MCF 10A (cell line): ENCODE results near the gene GNG7. TPM values are rescaled to one million over a fixed set of nuclear protein-coding genes. Genes with fewer than 3 reads are reported as not detected.

Experiments used
- BruUV-seq: library from RNA; stranded (reverse); fragments of 400-500 nt; replicated peaks from 2 replicates; lab custom pipeline; 2021; lab: Mats Ljungman, UMichigan
- CTCF ChIA-PET: fragments of 300-600 bp; sonication (Branson Sonifier 250); formaldehyde crosslinking; extraction: SDS; loops from one replicate; lab custom pipeline; 2021; ENCODE audit warnings: antibody characterized with exemption, inconsistent platforms; lab: Yijun Ruan, JAX
- POLR2A ChIA-PET: fragments of 300-600, 350-650 bp; sonication (Branson Sonifier 250); formaldehyde crosslinking; extraction: SDS; loops from one replicate; lab custom pipeline; 2020; ENCODE audit warnings: antibody characterized with exemption, inconsistent platforms; lab: Yijun Ruan, JAX
- DNase-seq: peaks from one replicate; pipeline ENCODE4 v3.0.0-alpha.2; 2018; ENCODE audit not compliant: unreplicated experiment
- H3K27ac Mint-ChIP-seq: one replicate; pipeline ENCODE4 v1.8.0; 2022; ENCODE audit warnings: mild to moderate bottlenecking, low read depth, mixed read lengths; ENCODE audit not compliant: unreplicated experiment
- H3K27me3 Mint-ChIP-seq: one replicate; pipeline ENCODE4 v1.8.0; 2022; ENCODE audit warnings: mixed read lengths; ENCODE audit not compliant: insufficient read depth, unreplicated experiment
- H3K36me3 Mint-ChIP-seq: one replicate; pipeline ENCODE4 v1.8.0; 2022; ENCODE audit warnings: mild to moderate bottlenecking, moderate library complexity, mixed read lengths; ENCODE audit not compliant: insufficient read depth, unreplicated experiment
- H3K4me1 Mint-ChIP-seq: one replicate; pipeline ENCODE4 v1.8.0; 2022; ENCODE audit warnings: mixed read lengths; ENCODE audit not compliant: insufficient read depth, unreplicated experiment
- H3K4me3 Mint-ChIP-seq: one replicate; pipeline ENCODE4 v1.8.0; 2022; ENCODE audit warnings: mild to moderate bottlenecking, moderate library complexity, mixed read lengths; ENCODE audit not compliant: unreplicated experiment
- H3K9me3 Mint-ChIP-seq: one replicate; pipeline ENCODE4 v1.8.0; 2022; ENCODE audit warnings: mixed read lengths; ENCODE audit not compliant: unreplicated experiment
- CTCF ChIP-seq: fragments of 200-600 bp; IDR thresholded peaks from one replicate; pipeline ENCODE4 v1.8.0; 2022; ENCODE audit warnings: antibody characterized with exemption, mild to moderate bottlenecking; ENCODE audit not compliant: unreplicated experiment
- intact Hi-C: fragments of 100-400 bp; cut with micrococcal nuclease; formaldehyde crosslinking; loops from 2 replicates; pipeline ENCODE4 v1.14.1; 2022
- total RNA-seq: library from RNA; stranded (reverse); gene quantifications from 2 replicates; pipeline ENCODE4 v1.2.3, GENCODE V29; 2022

The GNG7 gene
- total RNA-seq, 1 experiment from 2014 or later, result 0.51 TPM

GRCh38 chr19:2602391-2603181 lies 99.9 kb downstream of the GNG7 start:
- POLR2A ChIA-PET, result interaction anchor here (0.9 to 5.6 kb wide), 2 partner anchors 60 to 126 kb away, joined by 3 to 34 read pairs; partner anchors contain the start of gene GADD45B
- intact Hi-C loops, result no loop called here
- no TSS peak for BruUV-seq
- CTCF ChIA-PET, result interaction anchor here (0.6 to 4.4 kb wide), 6 partner anchors 10 to 127 kb away, joined by 3 to 33 read pairs (median 3); partner anchors contain the start of gene GADD45B
- no peaks in the 10 kb centered on the region for H3K36me3 Mint-ChIP-seq
- H3K9me3 Mint-ChIP-seq, result no peaks in the 10 kb centered on the region
- peaks cover 3% of the 10 kb centered on the region for H3K27me3 Mint-ChIP-seq
- peak overlapping the region; percentile 43 for H3K27ac Mint-ChIP-seq
- peaks cover 6% of the 10 kb centered on the region for H3K4me1 Mint-ChIP-seq
- peak; percentile 62 for DNase-seq
- H3K4me3 Mint-ChIP-seq, result peak overlapping the region; percentile 27
- TF ChIP-seq CTCF, result no peak

GRCh38 chr19:2600914-2601870 lies 101.3 kb downstream of the GNG7 start:
- H3K4me3 Mint-ChIP-seq, result no peak overlapping the region
- CTCF ChIA-PET, result interaction anchor here (0.8 to 4.4 kb wide), 4 partner anchors 11 to 125 kb away, joined by 3 to 33 read pairs (median 4); partner anchors contain the start of gene GADD45B

GRCh38 chr19:2594319-2594718 lies 108.2 kb downstream of the GNG7 start:
- no peaks in the 10 kb centered on the region for H3K4me1 Mint-ChIP-seq
- no peaks in the 10 kb centered on the region for H3K36me3 Mint-ChIP-seq
- ChIA-PET POLR2A (no interaction called here), CTCF (interaction anchor here (0.6 to 1.1 kb wide), 4 partner anchors 78 to 172 kb away, joined by 3 to 5 read pairs (median 3); no protein-coding TSS in a partner anchor)
- BruUV-seq, result no TSS peak
- DNase-seq, result no peak
- H3K9me3 Mint-ChIP-seq, result no peaks in the 10 kb centered on the region
- intact Hi-C loops, result no loop called here
- no peak overlapping the region for H3K27ac Mint-ChIP-seq
- H3K4me3 Mint-ChIP-seq, result no peak overlapping the region
- peaks cover 28% of the 10 kb centered on the region for H3K27me3 Mint-ChIP-seq
- no peak for TF ChIP-seq CTCF

More at GRCh38 chr19:2600914-2601870, 101.3 kb downstream of the GNG7 start:
- H3K4me1 Mint-ChIP-seq, result peaks cover 6% of the 10 kb centered on the region
- no peak for TF ChIP-seq CTCF
- POLR2A ChIA-PET, result interaction anchor here (0.7 to 5.6 kb wide), 5 partner anchors 9 to 124 kb away, joined by 3 to 34 read pairs (median 4); partner anchors contain the start of gene GADD45B
- H3K27me3 Mint-ChIP-seq, result no peaks in the 10 kb centered on the region
- H3K27ac Mint-ChIP-seq, result no peak overlapping the region
- no peaks in the 10 kb centered on the region for H3K9me3 Mint-ChIP-seq
- H3K36me3 Mint-ChIP-seq, result no peaks in the 10 kb centered on the region
- DNase-seq, result no peak
- intact Hi-C loops, result no loop called here
- no TSS peak for BruUV-seq
